ENCODE results near the gene MAP3K10.

- no peak for TF ChIP-seq POLR2A (IDR thresholded peaks at IDR 0.05)
- no peak for TF ChIP-seq CTCF (IDR thresholded peaks at IDR 0.05)
Observed at GRCh38 chr19:40220674-40221073, 29.4 kb downstream of the MAP3K10 start.
